Subcutaneous adipose tissue (tissue), 4 donors: Measurements from ENCODE around the gene PBXIP1. TPM values are rescaled to one million over a fixed set of nuclear protein-coding genes. Genes with fewer than 3 reads are reported as not detected.

Experiments used
- total RNA-seq, 4 donors: library from RNA; depleted of rRNA; stranded (reverse); fragments of >200 nt; gene quantifications; one replicate each; pipeline ENCODE4 v1.1.0, GENCODE V29; 2016
- TF ChIP-seq, protein P1 (sequence below): fragments of 450-650 bp; IDR thresholded peaks from one replicate; pipeline ENCODE4 v1.5.1; 2016; ENCODE audit warnings: low read depth, mild to moderate bottlenecking, control low read depth, antibody characterized with exemption, moderate library complexity

Gene PBXIP1
- total RNA-seq, 4 donors from 2014 or later = 34.9 to 177 (median 91.0) TPM

- TF ChIP-seq, protein P1, sequence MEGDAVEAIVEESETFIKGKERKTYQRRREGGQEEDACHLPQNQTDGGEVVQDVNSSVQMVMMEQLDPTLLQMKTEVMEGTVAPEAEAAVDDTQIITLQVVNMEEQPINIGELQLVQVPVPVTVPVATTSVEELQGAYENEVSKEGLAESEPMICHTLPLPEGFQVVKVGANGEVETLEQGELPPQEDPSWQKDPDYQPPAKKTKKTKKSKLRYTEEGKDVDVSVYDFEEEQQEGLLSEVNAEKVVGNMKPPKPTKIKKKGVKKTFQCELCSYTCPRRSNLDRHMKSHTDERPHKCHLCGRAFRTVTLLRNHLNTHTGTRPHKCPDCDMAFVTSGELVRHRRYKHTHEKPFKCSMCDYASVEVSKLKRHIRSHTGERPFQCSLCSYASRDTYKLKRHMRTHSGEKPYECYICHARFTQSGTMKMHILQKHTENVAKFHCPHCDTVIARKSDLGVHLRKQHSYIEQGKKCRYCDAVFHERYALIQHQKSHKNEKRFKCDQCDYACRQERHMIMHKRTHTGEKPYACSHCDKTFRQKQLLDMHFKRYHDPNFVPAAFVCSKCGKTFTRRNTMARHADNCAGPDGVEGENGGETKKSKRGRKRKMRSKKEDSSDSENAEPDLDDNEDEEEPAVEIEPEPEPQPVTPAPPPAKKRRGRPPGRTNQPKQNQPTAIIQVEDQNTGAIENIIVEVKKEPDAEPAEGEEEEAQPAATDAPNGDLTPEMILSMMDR = no peak
Measured at GRCh38 chr1:154982897-154983648, 27.2 kb upstream of the PBXIP1 start, which contains the start of gene FLAD1. Gene FLAD1 (plus strand): TSS chr1:154983344. CDS start chr1:154983695, 351 bp downstream.

DNA sequence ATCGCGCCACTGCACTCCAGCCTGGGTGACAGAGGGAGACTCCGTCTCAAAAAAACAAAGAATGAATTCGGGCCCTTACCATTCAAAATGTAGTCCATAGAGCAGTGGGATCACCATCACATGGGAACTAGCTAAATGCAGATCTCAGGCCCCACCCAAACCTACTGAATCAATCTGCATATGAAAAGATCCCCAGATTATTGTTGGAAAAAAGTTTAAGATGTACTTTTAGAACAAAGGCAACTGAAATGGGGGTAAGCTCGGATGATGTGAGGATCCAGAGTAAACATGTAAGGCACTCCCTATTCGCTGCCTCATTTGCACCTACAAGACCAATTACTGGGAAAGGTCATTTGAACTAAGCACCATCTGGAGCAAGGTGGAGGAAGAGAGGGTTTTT, 26.4 kb upstream of the PBXIP1 start:
- TF ChIP-seq, protein P1 = no peak

GRCh38 chr1:154978360-154978759, 22.5 kb upstream of the PBXIP1 start:
- TF ChIP-seq, protein P1 = no peak

- TF ChIP-seq, protein P1 = no peak
Measured at GRCh38 chr1:154975409-154976059, 19.6 kb upstream of the PBXIP1 start.

DNA sequence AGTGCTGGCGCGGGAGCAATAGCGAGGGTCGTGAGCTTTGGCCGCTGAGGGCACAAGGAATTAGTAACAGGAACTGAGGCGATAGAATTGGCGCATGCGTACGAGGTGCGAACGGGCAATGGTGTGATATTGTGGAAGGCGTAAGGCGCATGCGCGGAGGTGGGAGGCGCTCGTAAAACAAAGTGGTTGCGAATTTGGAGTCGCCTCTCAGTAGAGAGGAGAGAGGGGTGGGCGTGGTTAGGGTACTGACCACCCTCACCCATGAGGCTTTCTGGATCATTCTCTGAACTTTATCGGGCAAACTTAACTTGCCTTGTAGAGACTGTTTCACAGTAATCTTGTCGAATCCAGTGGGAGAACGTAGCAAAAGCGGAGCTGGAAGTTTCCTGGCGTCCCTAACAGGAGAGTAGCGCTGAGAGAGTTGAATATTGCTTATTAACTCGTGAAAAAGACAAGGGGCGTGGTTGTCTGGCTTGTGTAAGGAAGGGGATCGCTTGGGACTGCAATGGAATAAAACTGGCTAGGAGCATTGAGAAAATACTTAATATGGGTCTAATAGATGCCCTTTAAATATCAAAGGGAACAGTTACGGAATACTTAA, 19.0 kb upstream of the PBXIP1 start:
- TF ChIP-seq, protein P1 = no peak

- TF ChIP-seq, protein P1 = no peak
Measured at GRCh38 chr1:154974102-154974807, 18.4 kb upstream of the PBXIP1 start, which contains the start of gene CKS1B. Gene CKS1B (plus strand): TSS chr1:154974681. CDS start chr1:154974746, 65 bp downstream.
